GM12878 (cell line): Measurements from ENCODE around the gene USP31. TPM values are rescaled to one million over a fixed set of nuclear protein-coding genes. Genes with fewer than 3 reads are reported as not detected.
A peak's percentile ranks its signal among the peaks of the same experiment; 100 is the strongest.

Experiments
- ATAC-seq: fragments of 200-7000 bp; cut with Tn5 transposase; 3 replicates; pipeline ENCODE4 v1.9.1; 2020; ENCODE audit warnings: mild to moderate bottlenecking, moderate library complexity
- BruUV-seq: library from RNA; stranded (reverse); fragments of 400-500 nt; replicated peaks from 2 replicates; lab custom pipeline; 2021; lab: Mats Ljungman, UMichigan
- CTCF ChIA-PET: fragments of 300-600 bp; sonication (Branson Sonifier 250); formaldehyde crosslinking; extraction: SDS; loops from one replicate; lab custom pipeline; 2021; ENCODE audit warnings: inconsistent platforms; lab: Yijun Ruan, JAX
- POLR2A ChIA-PET: fragments of 350-600 bp; formaldehyde crosslinking; extraction: SDS; loops from one replicate; lab custom pipeline; 2021; ENCODE audit warnings: inconsistent platforms; lab: Charles Lee
- RAD21 ChIA-PET: fragments of 300-600 bp; sonication (Branson Sonifier 250); formaldehyde crosslinking; loops from one replicate; lab custom pipeline; 2023; ENCODE audit warnings: antibody characterized with exemption; ENCODE audit not compliant: unreplicated experiment; lab: Charles Lee
- SMC1A ChIA-PET: fragments of 300-600 bp; sonication (Branson Sonifier 250); formaldehyde crosslinking; loops from one replicate; lab custom pipeline; 2023; ENCODE audit not compliant: unreplicated experiment, uncharacterized antibody; lab: Charles Lee
- DNase-seq: peaks from one replicate; pipeline ENCODE4 v3.0.0-alpha.2; 2011; ENCODE audit warnings: low read depth, low spot score
- FAIRE-seq: peaks from 3 replicates; lab custom pipeline; 2011; peaks lifted over from hg19 to GRCh38; lab: Jason Lieb, UNC
- H2AFZ ChIP-seq: 2 replicates; pipeline ENCODE4 v1.6.0; 2011; ENCODE audit warnings: low read depth, low read length, control low read depth; ENCODE audit not compliant: control insufficient read depth
- H3K27ac ChIP-seq: 2 replicates; pipeline ENCODE4 v1.5.1; 2011; ENCODE audit warnings: control low read depth; ENCODE audit not compliant: control insufficient read depth, insufficient read depth
- H3K27me3 ChIP-seq, 2 experiments: replicated peaks in 1 of 2; 2 replicates each; pipeline versions ENCODE4 v1.6.0 to v1.6.1; 2011; ENCODE audit warnings: low read length in 1 of 2; ENCODE audit not compliant: control insufficient read depth in 2 of 2, insufficient read depth in 2 of 2
- H3K36me3 ChIP-seq, 2 experiments: 2 replicates each; pipeline ENCODE4 v1.5.1; 2011; ENCODE audit warnings: low read length in 1 of 2; ENCODE audit not compliant: control insufficient read depth in 2 of 2, insufficient read depth in 2 of 2
- H3K4me1 ChIP-seq: 2 replicates; pipeline ENCODE4 v1.6.1; 2011; ENCODE audit warnings: mild to moderate bottlenecking, low read length, moderate library complexity, mixed read lengths; ENCODE audit not compliant: control insufficient read depth, insufficient read depth
- H3K4me2 ChIP-seq: 2 replicates; pipeline ENCODE4 v1.6.0; 2011; ENCODE audit warnings: control low read depth; ENCODE audit not compliant: control insufficient read depth, insufficient read depth
- H3K4me3 ChIP-seq: fragments of 200-600 bp; sonication (generic); 2 replicates; pipeline ENCODE4 v1.5.1; 2016
- H3K79me2 ChIP-seq: 2 replicates; pipeline ENCODE4 v1.6.0; 2011; ENCODE audit warnings: low read length; ENCODE audit not compliant: control insufficient read depth, insufficient read depth
- H3K9ac ChIP-seq: 2 replicates; pipeline ENCODE4 v1.8.0; 2011; ENCODE audit warnings: low read length, control low read depth, mixed read lengths; ENCODE audit not compliant: control insufficient read depth, insufficient read depth
- H3K9me3 ChIP-seq: replicated peaks from 3 replicates; pipeline ENCODE4 v1.5.1; 2011; ENCODE audit warnings: mild to moderate bottlenecking, low read length; ENCODE audit not compliant: control insufficient read depth, insufficient read depth
- H4K20me1 ChIP-seq: 2 replicates; pipeline ENCODE4 v1.6.0; 2011; ENCODE audit not compliant: control insufficient read depth, insufficient read depth
- BCL11A ChIP-seq: IDR thresholded peaks from 2 replicates; pipeline ENCODE4 v1.6.1; 2011; ENCODE audit warnings: low read depth, low read length
- CBX3 ChIP-seq: fragments of 200-600 bp; sonication (generic); IDR thresholded peaks from 2 replicates; pipeline ENCODE4 v1.6.1; 2016; ENCODE audit warnings: low read depth, borderline replicate concordance
- CHD4 ChIP-seq: fragments of 200-600 bp; sonication (generic); IDR thresholded peaks from 2 replicates; pipeline ENCODE4 v1.6.1; 2016; ENCODE audit warnings: mild to moderate bottlenecking
- DPF2 ChIP-seq: fragments of 450-650 bp; IDR thresholded peaks from 2 replicates; pipeline ENCODE4 v1.6.1; 2017; ENCODE audit warnings: mild to moderate bottlenecking
- FOS ChIP-seq: IDR thresholded peaks from 3 replicates; pipeline ENCODE4 v1.6.1; 2011; ENCODE audit warnings: borderline replicate concordance; ENCODE audit not compliant: insufficient read length; ENCODE audit errors: extremely low read depth
- HDGF ChIP-seq: fragments of 450-650 bp; IDR thresholded peaks from 2 replicates; pipeline ENCODE4 v1.6.1; 2016; ENCODE audit warnings: antibody characterized with exemption
- IKZF1 ChIP-seq: fragments of 450-650 bp; conservative IDR thresholded peaks from 2 replicates; pipeline ENCODE4 v1.6.1; 2017; ENCODE audit warnings: antibody characterized with exemption, mild to moderate bottlenecking
- IKZF2 ChIP-seq, 2 experiments: fragments of 450-650 bp; IDR thresholded peaks; 2 replicates each; pipeline ENCODE4 v1.6.1; 2017; ENCODE audit warnings: mild to moderate bottlenecking in 2 of 2, moderate library complexity in 2 of 2
- MEF2B ChIP-seq: fragments of 450-650 bp; IDR thresholded peaks from 2 replicates; pipeline ENCODE4 v1.6.1; 2018; ENCODE audit warnings: mild to moderate bottlenecking, moderate library complexity; ENCODE audit not compliant: partially characterized antibody, poor library complexity, severe bottlenecking
- MTA2 ChIP-seq: fragments of 450-650 bp; IDR thresholded peaks from 2 replicates; pipeline ENCODE4 v1.6.1; 2016; ENCODE audit warnings: low read depth, mild to moderate bottlenecking, moderate library complexity
- NFYA ChIP-seq: IDR thresholded peaks from 2 replicates; pipeline ENCODE4 v1.6.1; 2011; ENCODE audit warnings: low read depth, mild to moderate bottlenecking, low read length, improper control_type of control experiment, borderline replicate concordance
- NR2F1 ChIP-seq: fragments of 450-650 bp; conservative IDR thresholded peaks from 2 replicates; pipeline ENCODE4 v1.6.1; 2017; ENCODE audit warnings: mild to moderate bottlenecking
- STAT3 ChIP-seq: IDR thresholded peaks from 2 replicates; pipeline ENCODE4 v1.6.1; 2011; ENCODE audit warnings: low read depth, low read length, improper control_type of control experiment
- SUZ12 ChIP-seq: fragments of 200-600 bp; sonication (generic); IDR thresholded peaks from one replicate; pipeline ENCODE4 v1.6.1; 2018; ENCODE audit warnings: antibody characterized with exemption, mild to moderate bottlenecking; ENCODE audit not compliant: unreplicated experiment
- ZNF24 ChIP-seq: fragments of 450-650 bp; IDR thresholded peaks from 2 replicates; pipeline ENCODE4 v1.6.1; 2017; ENCODE audit warnings: antibody characterized with exemption, mild to moderate bottlenecking
- WGBS: methylation state at CpG from one replicate; pipeline ENCODE4 v1.1.6; 2016; ENCODE audit warnings: low lambda C conversion rate; ENCODE audit not compliant: insufficient replicate concordance, insufficient coverage; ENCODE audit errors: missing lambda C conversion rate; 5-methylcytosine and 5-hydroxymethylcytosine counted together
- in situ Hi-C: fragments of 300-500 bp; cut with MboI; formaldehyde crosslinking; loops from 9 replicates; pipeline ENCODE4 v1.14.3; 2018; ENCODE audit warnings: mixed read lengths
- intact Hi-C: fragments of 100-400 bp; cut with micrococcal nuclease; formaldehyde crosslinking; loops from one replicate; pipeline ENCODE4 v1.14.2; 2022; ENCODE audit not compliant: unreplicated experiment
- polyA plus RNA-seq, 11 experiments: library from polyadenylated mRNA; depleted of rRNA in 4 of 11; unstranded in 6 of 11; stranded (reverse) in 5 of 11; fragments of >200 nt; fragmentation: Nextera tagmentation in 4 of 11; fragmentation: Illumina TruSeq in 1 of 11; extraction: Ambion mirVana in 4 of 11; extraction: Trizol in 1 of 11; gene quantifications; 1 replicate in 1 of 11; 2 replicates in 10 of 11; pipeline versions ENCODE4 v1.2.1 to v1.2.3, GENCODE V29; 2011 to 2016; ENCODE audit warnings: inconsistent platforms in 2 of 11, missing spikeins in 2 of 11, low read depth in 1 of 11
- total RNA-seq, 4 experiments: library from RNA; depleted of rRNA in 3 of 4; stranded (reverse); fragments of >200 nt in 3 of 4; fragmentation: Illumina TruSeq in 1 of 4; extraction: Trizol in 1 of 4; gene quantifications; 2 replicates each; pipeline versions ENCODE4 v1.2.1 to v1.2.3, GENCODE V29; 2013 to 2021
- TF ChIP-seq, protein P1 (sequence below): IDR thresholded peaks from 2 replicates; pipeline ENCODE4 v1.6.1; 2011; ENCODE audit warnings: mild to moderate bottlenecking, low read depth, low read length, moderate library complexity; ENCODE audit not compliant: insufficient replicate concordance
- TF ChIP-seq, protein P2 (sequence below): fragments of 450-650 bp; conservative IDR thresholded peaks from 2 replicates; pipeline ENCODE4 v1.6.1; 2017; ENCODE audit warnings: mild to moderate bottlenecking, moderate library complexity

Gene USP31
- total and polyA plus RNA-seq, 10 of the 15 experiments (the other 5 are each of a cell fraction or from before 2014, with no cell fraction given): 0.87 to 6.5 (median 3.2) TPM

DNA sequence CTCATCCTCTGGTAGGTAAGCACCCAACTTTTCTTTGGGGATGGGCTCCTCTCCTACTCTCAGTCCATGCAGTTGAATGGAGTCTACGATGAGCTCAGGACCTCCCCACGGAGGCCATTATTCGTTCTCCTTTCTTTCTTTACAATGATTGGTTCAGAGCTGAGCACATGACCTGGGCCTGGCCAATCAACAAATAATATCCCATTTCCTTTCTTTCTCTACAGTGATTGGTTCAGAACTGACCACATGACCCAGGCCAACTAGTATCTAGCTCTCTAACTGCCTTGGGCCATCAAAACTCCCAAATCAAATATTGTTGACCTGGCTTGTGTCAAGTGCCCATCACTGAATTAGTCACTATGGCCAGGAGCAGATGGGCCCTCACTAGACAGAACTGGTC lies 129.2 kb downstream of the USP31 start (continued):
- TF ChIP-seq, protein P1, sequence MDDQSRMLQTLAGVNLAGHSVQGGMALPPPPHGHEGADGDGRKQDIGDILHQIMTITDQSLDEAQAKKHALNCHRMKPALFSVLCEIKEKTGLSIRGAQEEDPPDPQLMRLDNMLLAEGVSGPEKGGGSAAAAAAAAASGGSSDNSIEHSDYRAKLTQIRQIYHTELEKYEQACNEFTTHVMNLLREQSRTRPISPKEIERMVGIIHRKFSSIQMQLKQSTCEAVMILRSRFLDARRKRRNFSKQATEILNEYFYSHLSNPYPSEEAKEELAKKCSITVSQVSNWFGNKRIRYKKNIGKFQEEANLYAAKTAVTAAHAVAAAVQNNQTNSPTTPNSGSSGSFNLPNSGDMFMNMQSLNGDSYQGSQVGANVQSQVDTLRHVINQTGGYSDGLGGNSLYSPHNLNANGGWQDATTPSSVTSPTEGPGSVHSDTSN: no peak
- TF ChIP-seq HDGF (no peak), NFYA (no peak)
- TF ChIP-seq, all 136 proteins: peak for 0

DNA sequence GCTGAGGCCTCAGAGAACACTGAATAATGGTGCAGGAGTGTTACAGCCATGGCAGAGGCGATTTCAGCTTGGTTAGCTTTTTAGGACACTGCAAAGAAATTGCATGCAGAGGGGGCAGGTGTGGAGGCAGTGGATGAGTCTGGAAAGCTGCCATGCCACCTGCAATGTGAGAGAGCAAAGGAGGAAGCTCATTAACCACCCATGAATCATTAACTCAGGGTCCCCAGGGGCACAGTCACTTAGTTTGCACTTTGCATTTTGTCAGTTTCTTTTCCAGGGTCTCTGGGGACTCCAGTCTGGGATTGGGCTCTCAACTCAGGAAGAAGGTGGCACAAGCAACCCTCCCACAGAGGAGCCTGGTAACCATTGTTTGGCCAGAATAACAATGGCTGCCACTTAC lies 132.9 kb downstream of the USP31 start:
- ATAC-seq: peak; percentile 70
- H3K36me3 ChIP-seq: no peaks in the 10 kb centered on the region
- POLR2A ChIA-PET: interaction anchor here (1.0 to 1.3 kb wide), 2 partner anchors 11 to 1370 kb away, joined by 3 read pairs; no protein-coding TSS in a partner anchor
- FAIRE-seq: no peak
- TF ChIP-seq IKZF2 (IDR thresholded peaks at IDR 0.05) (peak; percentile 58 to 72; a peak in 3 of 4 replicates), MTA2 (peak; percentile 66), MEF2B (peak; percentile 85), ZNF24 (0 out of 2 replicates have a peak, but pooled peaks have one; percentile 49), CHD4 (no peak), SUZ12 (no peak), BCL11A (0 out of 2 replicates have a peak, but pooled peaks have one; percentile 6), CBX3 (no peak), STAT3 (no peak), NR2F1 (0 out of 2 replicates have a peak, but pooled peaks have one; percentile 2), FOS (no peak), IKZF1 (peak; percentile 84), DPF2 (0 out of 2 replicates have a peak, but pooled peaks have one; percentile 14)
- TF ChIP-seq, protein P2, sequence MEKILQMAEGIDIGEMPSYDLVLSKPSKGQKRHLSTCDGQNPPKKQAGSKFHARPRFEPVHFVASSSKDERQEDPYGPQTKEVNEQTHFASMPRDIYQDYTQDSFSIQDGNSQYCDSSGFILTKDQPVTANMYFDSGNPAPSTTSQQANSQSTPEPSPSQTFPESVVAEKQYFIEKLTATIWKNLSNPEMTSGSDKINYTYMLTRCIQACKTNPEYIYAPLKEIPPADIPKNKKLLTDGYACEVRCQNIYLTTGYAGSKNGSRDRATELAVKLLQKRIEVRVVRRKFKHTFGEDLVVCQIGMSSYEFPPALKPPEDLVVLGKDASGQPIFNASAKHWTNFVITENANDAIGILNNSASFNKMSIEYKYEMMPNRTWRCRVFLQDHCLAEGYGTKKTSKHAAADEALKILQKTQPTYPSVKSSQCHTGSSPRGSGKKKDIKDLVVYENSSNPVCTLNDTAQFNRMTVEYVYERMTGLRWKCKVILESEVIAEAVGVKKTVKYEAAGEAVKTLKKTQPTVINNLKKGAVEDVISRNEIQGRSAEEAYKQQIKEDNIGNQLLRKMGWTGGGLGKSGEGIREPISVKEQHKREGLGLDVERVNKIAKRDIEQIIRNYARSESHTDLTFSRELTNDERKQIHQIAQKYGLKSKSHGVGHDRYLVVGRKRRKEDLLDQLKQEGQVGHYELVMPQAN: no peak
- TF ChIP-seq, all 136 proteins: peak for 8
- Histone ChIP-seq H4K20me1 (no peaks in the 10 kb centered on the region), H2AFZ (no peak overlapping the region), H3K27me3 (no peaks in the 10 kb centered on the region), H3K4me2 (no peak overlapping the region), H3K79me2 (no peaks in the 10 kb centered on the region), H3K4me1 (no peaks in the 10 kb centered on the region), H3K27ac (no peak overlapping the region), H3K9ac (no peak overlapping the region), H3K4me3 (no peak overlapping the region), H3K9me3 (no peaks in the 10 kb centered on the region)
- WGBS: 0% methylated on average over 1 of the region's 1 CpG
- in situ Hi-C loops: no loop called here
- CTCF ChIA-PET: interaction anchor here (0.5 to 1.1 kb wide), 4 partner anchors 14 to 417 kb away, joined by 3 to 4 read pairs (median 3); no protein-coding TSS in a partner anchor
- SMC1A ChIA-PET: interaction anchor here (0.8 to 1.6 kb wide), 8 partner anchors 18 to 47 kb away, joined by 3 to 5 read pairs (median 4); no protein-coding TSS in a partner anchor
- intact Hi-C loops: no loop called here
- RAD21 ChIA-PET: interaction anchor here (1.3 to 1.5 kb wide), 2 partner anchors 27 to 45 kb away, joined by 3 to 7 read pairs; no protein-coding TSS in a partner anchor
- DNase-seq: peak; percentile 20
- no TSS peak for BruUV-seq
